Measurements from ENCODE around the gene REPIN1. TPM values are rescaled to one million over a fixed set of nuclear protein-coding genes. Genes with fewer than 3 reads are reported as not detected.

Gene REPIN1
- polyA plus RNA-seq, 1 of the 3 experiments (the other 2 are of a cell fraction), result 91.6 TPM

DNA sequence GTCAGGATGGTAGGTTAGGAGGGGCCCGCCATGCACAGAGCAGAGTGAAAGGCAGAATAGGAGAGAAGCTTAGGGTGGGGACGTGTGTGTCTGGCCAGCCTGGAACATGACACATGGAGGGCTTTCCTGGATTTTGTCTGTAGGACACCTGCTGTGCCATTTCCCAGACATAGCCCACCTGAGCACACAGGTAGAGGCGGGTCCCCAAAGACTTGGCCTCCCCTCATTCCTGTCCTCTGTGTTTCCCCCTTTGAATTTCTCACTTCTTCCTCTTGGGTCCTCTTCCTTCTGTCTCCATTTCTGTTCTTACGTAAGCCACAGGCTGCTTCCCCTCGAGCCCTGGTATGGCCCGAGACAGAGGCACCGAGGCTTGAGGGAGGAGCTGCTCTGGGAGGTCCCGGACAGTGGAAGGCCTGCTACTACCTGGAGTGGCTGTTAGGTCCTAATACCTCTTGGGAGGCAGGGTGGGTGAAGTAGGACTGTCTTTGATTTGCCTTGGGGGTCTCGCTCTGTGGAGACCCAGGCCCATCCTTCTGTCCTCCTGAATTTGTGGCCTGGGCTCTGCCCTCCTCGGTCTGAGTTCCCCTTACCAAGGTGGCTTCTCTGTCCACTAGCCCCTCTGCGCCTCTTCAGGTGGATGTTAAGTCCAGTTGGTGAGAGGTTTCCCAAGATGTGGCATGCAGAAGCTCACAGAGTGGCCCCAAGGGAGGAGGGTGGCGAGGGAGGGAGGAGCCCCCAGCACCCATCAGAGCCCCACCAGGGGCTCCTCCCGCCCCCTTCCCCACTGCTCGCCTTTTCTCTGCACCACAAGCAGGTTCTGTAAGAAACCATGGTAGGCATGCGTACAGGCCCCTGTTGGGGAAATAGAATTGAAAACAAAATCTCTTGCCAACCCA is 16.0 kb downstream of the REPIN1 start:
- no peak overlapping the region for H2AFZ ChIP-seq (ENCODE audit: low read depth)
- H3K4me3 ChIP-seq (ENCODE audit: low read depth in 2 of 2, low read length in 1 of 2), result no peak overlapping the region
- H3F3A ChIP-seq (replicated peaks; ENCODE audit: insufficient read depth), result no peaks in the 10 kb centered on the region
- H3K9ac ChIP-seq, result no peak overlapping the region
- H3K4me2 ChIP-seq, result no peak overlapping the region
- no peaks in the 10 kb centered on the region for H3K27me3 ChIP-seq (ENCODE audit: insufficient read depth)
- POLR2A ChIA-PET, result interaction anchor here (0.7 to 2.6 kb wide), 3 partner anchors 16 to 21 kb away, joined by 3 to 22 read pairs (median 8); partner anchors contain the start of gene REPIN1
- CTCF ChIA-PET, result interaction anchor here (0.6 to 2.1 kb wide), 12 partner anchors 11 to 580 kb away, joined by 3 to 7 read pairs (median 3); a partner anchor contains a TSS
- peaks cover 0 to 3% of the 10 kb centered on the region in 2 experiments for H3K36me3 ChIP-seq (replicated peaks in 1 of 2; ENCODE audit: control insufficient read depth in 1 of 2, insufficient read depth in 2 of 2, low read length in 1 of 2)
- peaks cover 8% of the 10 kb centered on the region; the same call in 1 of the 2 replicates for H4K20me1 ChIP-seq (ENCODE audit: insufficient read depth)
- H3K9me3 ChIP-seq, result no peaks in the 10 kb centered on the region
- DNase-seq, result peak; percentile 28
- H3K79me2 ChIP-seq (ENCODE audit: insufficient read depth), result peaks cover 41% of the 10 kb centered on the region; the same call in 1 of the 2 replicates
- no peak for TF ChIP-seq RXRA (IDR thresholded peaks at IDR 0.05; ENCODE audit: borderline replicate concordance, low read depth)
- TF ChIP-seq TCF12 (IDR thresholded peaks at IDR 0.05), result no peak
- TF ChIP-seq, protein P1, sequence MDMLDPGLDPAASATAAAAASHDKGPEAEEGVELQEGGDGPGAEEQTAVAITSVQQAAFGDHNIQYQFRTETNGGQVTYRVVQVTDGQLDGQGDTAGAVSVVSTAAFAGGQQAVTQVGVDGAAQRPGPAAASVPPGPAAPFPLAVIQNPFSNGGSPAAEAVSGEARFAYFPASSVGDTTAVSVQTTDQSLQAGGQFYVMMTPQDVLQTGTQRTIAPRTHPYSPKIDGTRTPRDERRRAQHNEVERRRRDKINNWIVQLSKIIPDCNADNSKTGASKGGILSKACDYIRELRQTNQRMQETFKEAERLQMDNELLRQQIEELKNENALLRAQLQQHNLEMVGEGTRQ (IDR thresholded peaks at IDR 0.05; ENCODE audit: borderline replicate concordance, low read depth, low read length), result no peak
- TF ChIP-seq, protein P2, sequence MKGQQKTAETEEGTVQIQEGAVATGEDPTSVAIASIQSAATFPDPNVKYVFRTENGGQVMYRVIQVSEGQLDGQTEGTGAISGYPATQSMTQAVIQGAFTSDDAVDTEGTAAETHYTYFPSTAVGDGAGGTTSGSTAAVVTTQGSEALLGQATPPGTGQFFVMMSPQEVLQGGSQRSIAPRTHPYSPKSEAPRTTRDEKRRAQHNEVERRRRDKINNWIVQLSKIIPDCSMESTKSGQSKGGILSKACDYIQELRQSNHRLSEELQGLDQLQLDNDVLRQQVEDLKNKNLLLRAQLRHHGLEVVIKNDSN (IDR thresholded peaks at IDR 0.05; ENCODE audit: borderline replicate concordance, low read depth), result no peak
- TF ChIP-seq GABPA (IDR thresholded peaks at IDR 0.05; ENCODE audit: low read depth), result no peak
- TF ChIP-seq EP300 (IDR thresholded peaks at IDR 0.05; ENCODE audit: borderline replicate concordance in 1 of 2, low read depth in 1 of 2, low read length in 1 of 2), result no peak
- no peak for TF ChIP-seq SIN3A (IDR thresholded peaks at IDR 0.05; ENCODE audit: borderline replicate concordance, low read depth, low read length)
- TF ChIP-seq NFIC (IDR thresholded peaks at IDR 0.05; ENCODE audit: borderline replicate concordance), result no peak
- TF ChIP-seq RCOR1 (IDR thresholded peaks at IDR 0.05; ENCODE audit: low read length), result no peak
- TF ChIP-seq, protein P3, sequence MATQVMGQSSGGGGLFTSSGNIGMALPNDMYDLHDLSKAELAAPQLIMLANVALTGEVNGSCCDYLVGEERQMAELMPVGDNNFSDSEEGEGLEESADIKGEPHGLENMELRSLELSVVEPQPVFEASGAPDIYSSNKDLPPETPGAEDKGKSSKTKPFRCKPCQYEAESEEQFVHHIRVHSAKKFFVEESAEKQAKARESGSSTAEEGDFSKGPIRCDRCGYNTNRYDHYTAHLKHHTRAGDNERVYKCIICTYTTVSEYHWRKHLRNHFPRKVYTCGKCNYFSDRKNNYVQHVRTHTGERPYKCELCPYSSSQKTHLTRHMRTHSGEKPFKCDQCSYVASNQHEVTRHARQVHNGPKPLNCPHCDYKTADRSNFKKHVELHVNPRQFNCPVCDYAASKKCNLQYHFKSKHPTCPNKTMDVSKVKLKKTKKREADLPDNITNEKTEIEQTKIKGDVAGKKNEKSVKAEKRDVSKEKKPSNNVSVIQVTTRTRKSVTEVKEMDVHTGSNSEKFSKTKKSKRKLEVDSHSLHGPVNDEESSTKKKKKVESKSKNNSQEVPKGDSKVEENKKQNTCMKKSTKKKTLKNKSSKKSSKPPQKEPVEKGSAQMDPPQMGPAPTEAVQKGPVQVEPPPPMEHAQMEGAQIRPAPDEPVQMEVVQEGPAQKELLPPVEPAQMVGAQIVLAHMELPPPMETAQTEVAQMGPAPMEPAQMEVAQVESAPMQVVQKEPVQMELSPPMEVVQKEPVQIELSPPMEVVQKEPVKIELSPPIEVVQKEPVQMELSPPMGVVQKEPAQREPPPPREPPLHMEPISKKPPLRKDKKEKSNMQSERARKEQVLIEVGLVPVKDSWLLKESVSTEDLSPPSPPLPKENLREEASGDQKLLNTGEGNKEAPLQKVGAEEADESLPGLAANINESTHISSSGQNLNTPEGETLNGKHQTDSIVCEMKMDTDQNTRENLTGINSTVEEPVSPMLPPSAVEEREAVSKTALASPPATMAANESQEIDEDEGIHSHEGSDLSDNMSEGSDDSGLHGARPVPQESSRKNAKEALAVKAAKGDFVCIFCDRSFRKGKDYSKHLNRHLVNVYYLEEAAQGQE (IDR thresholded peaks at IDR 0.05; ENCODE audit: low read depth, low read length), result no peak
- no peak for TF ChIP-seq SMC3 (IDR thresholded peaks at IDR 0.05; ENCODE audit: low read depth, low read length)
- TF ChIP-seq, protein P4, sequence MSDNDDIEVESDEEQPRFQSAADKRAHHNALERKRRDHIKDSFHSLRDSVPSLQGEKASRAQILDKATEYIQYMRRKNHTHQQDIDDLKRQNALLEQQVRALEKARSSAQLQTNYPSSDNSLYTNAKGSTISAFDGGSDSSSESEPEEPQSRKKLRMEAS (IDR thresholded peaks at IDR 0.05; ENCODE audit: low read depth), result no peak
- TF ChIP-seq EZH2phosphoT487 (IDR thresholded peaks at IDR 0.05; ENCODE audit: borderline replicate concordance, low read depth), result no peak
- TF ChIP-seq CHD2 (IDR thresholded peaks at IDR 0.05; ENCODE audit: low read length, partially characterized antibody), result no peak
- no peak for TF ChIP-seq ELF1 (IDR thresholded peaks at IDR 0.05)
- TF ChIP-seq POLR2AphosphoS5 (IDR thresholded peaks at IDR 0.05; ENCODE audit: low read depth, low read length), result no peak
- no peak for TF ChIP-seq FOXJ3 (CRISPR knock-in tag; IDR thresholded peaks at IDR 0.05)
- 90% methylated on average over 15 of the region's 15 CpGs for WGBS (ENCODE audit: low lambda C conversion rate)
- peak overlapping the region in 1 of 2 experiments; percentile 70; a peak in 2 of 4 replicates for H3K27ac ChIP-seq (ENCODE audit: low read depth in 2 of 2, low read length in 1 of 2)
- peaks cover 0 to 63% of the 10 kb centered on the region in 2 experiments; a peak in 2 of 4 replicates for H3K4me1 ChIP-seq (ENCODE audit: control insufficient read depth in 1 of 2, insufficient read depth in 2 of 2, low read depth in 1 of 2, low read length in 1 of 2)
- H3K9me2 ChIP-seq, result no peaks in the 10 kb centered on the region
